Gastrocnemius medialis (tissue), 4 donors: ENCODE results near the gene KRT2.

Experiments used
- CTCF ChIP-seq, 5 experiments: fragments of 450-650 bp in 3 of 5; fragments of 200-600 bp in 2 of 5; sonication (generic) in 2 of 5; IDR thresholded peaks in 4 of 5; conservative IDR thresholded peaks in 1 of 5; 1 replicate in 4 of 5; 2 replicates in 1 of 5; pipeline ENCODE4 v1.5.1; 2016 to 2019; ENCODE audit warnings: antibody characterized with exemption in 5 of 5, mild to moderate bottlenecking in 3 of 5, moderate library complexity in 3 of 5
- POLR2A ChIP-seq, 2 donors: fragments of 450-650 bp; IDR thresholded peaks; one replicate each; pipeline ENCODE4 v1.6.1; 2017; ENCODE audit warnings: antibody characterized with exemption in 2 of 2, mild to moderate bottlenecking in 2 of 2, moderate library complexity in 2 of 2

- no peak for TF ChIP-seq CTCF (IDR thresholded peaks at IDR 0.05 in 4 of 5, conservative IDR thresholded peaks at IDR 0.05 in 1 of 5)
- TF ChIP-seq POLR2A (IDR thresholded peaks at IDR 0.05), result no peak
Observed at GRCh38 chr12:52695039-52695438, 43.0 kb upstream of the KRT2 start.
